ENCODE results near the gene PSG2.
"Not testable (repeated sequence)": the region's sequence is repeated elsewhere in the genome, so short reads cannot be mapped to it uniquely, and the experiment has no call there.

The PSG2 gene

DNA sequence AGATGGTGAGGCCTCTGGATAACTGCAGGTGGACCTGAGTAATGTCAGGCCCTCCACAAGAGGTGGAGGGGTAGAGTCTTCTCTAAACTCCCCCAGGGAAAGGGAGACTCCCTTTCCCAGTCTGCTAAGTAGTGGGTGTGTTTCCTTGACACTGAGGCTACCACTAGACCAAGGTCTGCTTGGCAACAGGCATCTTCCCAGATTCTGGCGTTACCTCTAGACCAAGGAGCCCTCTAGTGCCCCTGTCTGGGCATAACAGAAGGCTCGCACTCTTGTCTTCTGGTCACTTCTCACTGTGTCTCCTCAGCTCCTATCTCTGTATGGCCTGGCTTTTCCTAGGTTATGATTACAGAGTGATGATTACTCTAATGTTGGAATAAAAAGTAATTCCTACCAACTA is 50.9 kb downstream of the PSG2 start:
- H3K9me3 ChIP-seq (ENCODE audit: severe bottlenecking); H3K36me3 ChIP-seq; DNase-seq; H3K27ac ChIP-seq; H3K4me3 ChIP-seq (ENCODE audit: low read depth, low read length); H3K27me3 ChIP-seq (ENCODE audit: insufficient read depth, low read depth, severe bottlenecking): not testable (repeated sequence)
- TF ChIP-seq, protein P1, sequence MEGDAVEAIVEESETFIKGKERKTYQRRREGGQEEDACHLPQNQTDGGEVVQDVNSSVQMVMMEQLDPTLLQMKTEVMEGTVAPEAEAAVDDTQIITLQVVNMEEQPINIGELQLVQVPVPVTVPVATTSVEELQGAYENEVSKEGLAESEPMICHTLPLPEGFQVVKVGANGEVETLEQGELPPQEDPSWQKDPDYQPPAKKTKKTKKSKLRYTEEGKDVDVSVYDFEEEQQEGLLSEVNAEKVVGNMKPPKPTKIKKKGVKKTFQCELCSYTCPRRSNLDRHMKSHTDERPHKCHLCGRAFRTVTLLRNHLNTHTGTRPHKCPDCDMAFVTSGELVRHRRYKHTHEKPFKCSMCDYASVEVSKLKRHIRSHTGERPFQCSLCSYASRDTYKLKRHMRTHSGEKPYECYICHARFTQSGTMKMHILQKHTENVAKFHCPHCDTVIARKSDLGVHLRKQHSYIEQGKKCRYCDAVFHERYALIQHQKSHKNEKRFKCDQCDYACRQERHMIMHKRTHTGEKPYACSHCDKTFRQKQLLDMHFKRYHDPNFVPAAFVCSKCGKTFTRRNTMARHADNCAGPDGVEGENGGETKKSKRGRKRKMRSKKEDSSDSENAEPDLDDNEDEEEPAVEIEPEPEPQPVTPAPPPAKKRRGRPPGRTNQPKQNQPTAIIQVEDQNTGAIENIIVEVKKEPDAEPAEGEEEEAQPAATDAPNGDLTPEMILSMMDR (IDR thresholded peaks at IDR 0.05; ENCODE audit: low read depth, low read length), result peak; percentile 37

DNA sequence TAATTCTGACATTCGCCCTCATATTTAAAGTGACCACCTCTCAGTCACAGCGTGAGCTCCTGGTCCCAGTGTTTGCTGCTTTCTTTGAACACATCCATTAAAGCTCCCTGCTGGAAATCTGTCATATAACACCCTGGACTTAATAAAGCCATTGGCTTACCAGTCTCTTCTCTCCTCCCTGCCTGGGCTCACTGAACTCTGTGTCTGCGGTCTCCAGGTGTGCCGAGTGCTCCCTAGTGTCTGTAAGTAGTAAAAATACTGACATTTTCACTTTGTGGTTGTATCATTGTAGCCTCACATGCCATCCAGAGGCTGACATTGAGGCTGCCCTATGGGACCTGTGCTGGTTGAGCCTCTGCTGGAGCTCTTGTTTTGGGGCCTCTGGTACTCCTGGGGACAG is 53.6 kb downstream of the PSG2 start:
- Histone ChIP-seq H3K27ac (no peak overlapping the region), H3K36me3 (no peaks in the 10 kb centered on the region), H3K4me3 (ENCODE audit: low read depth, low read length) (no peak overlapping the region), H3K9me3 (ENCODE audit: severe bottlenecking) (no peaks in the 10 kb centered on the region), H3K27me3 (ENCODE audit: insufficient read depth, low read depth, severe bottlenecking) (peaks cover 10% of the 10 kb centered on the region)
- DNase-seq, result no peak
- TF ChIP-seq, protein P1 (IDR thresholded peaks at IDR 0.05; ENCODE audit: low read depth, low read length), result no peak

DNA sequence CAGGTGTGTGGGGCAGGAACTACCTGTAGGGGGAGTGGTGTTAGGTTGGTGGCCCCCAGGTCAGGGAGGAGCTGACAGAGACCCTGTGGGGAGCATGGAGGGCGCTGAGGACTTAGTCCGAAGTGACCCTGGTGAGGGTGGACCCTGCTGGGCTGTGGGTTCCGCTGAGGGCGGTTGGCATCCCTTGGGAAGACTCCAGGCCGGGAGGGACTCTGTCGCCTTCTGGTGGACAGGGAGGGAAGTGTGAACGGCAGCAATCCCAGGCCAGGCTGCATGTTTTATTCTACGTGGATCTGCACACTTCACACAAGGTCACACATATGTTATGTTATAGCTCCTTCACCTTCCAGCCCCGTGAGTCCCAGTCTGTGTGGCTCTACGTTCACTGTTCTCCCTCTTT is 54.5 kb downstream of the PSG2 start:
- not testable (repeated sequence) for H3K27ac ChIP-seq; DNase-seq; H3K36me3 ChIP-seq; H3K4me3 ChIP-seq (ENCODE audit: low read depth, low read length); H3K27me3 ChIP-seq (ENCODE audit: insufficient read depth, low read depth, severe bottlenecking); H3K9me3 ChIP-seq (ENCODE audit: severe bottlenecking)
- TF ChIP-seq, protein P1 (IDR thresholded peaks at IDR 0.05; ENCODE audit: low read depth, low read length), result peak; percentile 46

DNA sequence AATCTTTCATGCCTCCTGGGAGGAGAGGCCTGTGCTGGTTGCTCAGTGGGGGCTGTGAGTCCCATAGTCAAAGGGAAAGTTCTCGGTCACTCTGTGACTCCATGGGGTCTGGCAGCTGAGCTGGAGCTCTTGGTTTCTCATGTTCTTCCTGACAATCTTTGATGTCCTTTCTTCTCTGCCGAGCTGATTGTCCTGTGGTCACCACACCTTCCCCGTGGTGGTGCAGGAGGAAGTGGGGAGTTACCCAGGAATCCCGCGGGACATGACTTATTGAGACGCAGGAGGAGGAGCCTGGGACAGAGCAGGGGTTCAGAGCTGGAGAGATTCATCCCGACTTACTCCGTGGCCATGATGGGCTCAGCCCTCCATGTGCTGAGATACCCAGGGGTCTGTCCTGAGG is 55.4 kb downstream of the PSG2 start:
- not testable (repeated sequence) for H3K9me3 ChIP-seq (ENCODE audit: severe bottlenecking); H3K27me3 ChIP-seq (ENCODE audit: insufficient read depth, low read depth, severe bottlenecking); H3K4me3 ChIP-seq (ENCODE audit: low read depth, low read length); DNase-seq; H3K36me3 ChIP-seq; H3K27ac ChIP-seq

DNA sequence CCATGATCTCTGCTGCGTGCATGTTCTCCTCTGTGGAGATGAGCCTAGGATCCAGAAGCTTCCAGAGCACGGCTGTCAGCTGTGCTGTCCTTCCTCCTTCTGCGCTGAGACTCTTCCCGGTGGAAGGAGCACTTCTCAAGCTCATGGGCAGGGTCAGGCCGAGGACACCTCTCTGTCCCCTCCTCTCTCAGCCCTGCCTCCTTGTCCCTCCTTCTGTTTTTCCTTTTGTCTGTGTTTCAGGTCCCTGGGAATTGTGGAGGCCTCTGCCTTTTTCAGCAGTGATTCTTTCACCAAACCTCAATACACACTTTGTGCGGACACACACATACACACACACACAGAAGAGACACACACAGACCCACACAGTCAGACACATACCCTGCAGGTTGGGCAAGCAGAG is 56.1 kb downstream of the PSG2 start, which contains the start of gene PSG11:
TSS of gene PSG11 (minus strand) at position 101 of the 400 bp plus-strand sequence. CDS start at position 4, 97 bp downstream.
- not testable (repeated sequence) for H3K4me3 ChIP-seq (ENCODE audit: low read depth, low read length); H3K27me3 ChIP-seq (ENCODE audit: insufficient read depth, low read depth, severe bottlenecking); H3K9me3 ChIP-seq (ENCODE audit: severe bottlenecking); DNase-seq; H3K27ac ChIP-seq; H3K36me3 ChIP-seq

DNA sequence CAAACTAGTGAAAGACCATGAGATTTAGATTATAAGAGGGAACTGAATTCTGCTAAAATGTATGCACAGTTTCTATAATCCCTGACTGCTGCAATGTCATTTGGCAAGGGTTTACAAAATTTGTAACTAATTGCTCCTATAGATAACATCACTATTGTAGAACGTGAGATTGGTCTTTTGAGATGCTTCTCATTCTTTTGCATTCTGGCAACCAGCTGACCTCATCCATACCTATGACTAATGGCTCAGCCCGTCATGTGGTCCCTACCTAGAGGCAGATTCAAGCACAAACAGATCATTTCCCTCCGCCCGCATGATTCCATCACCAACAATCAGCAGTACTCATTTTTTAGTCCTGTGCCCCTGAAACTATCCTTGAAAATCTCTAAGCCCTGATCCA is 60.4 kb downstream of the PSG2 start:
- not testable (repeated sequence) for DNase-seq; H3K4me3 ChIP-seq (ENCODE audit: low read depth, low read length); H3K36me3 ChIP-seq; H3K9me3 ChIP-seq (ENCODE audit: severe bottlenecking); H3K27ac ChIP-seq
- H3K27me3 ChIP-seq (ENCODE audit: insufficient read depth, low read depth, severe bottlenecking), result peaks cover 17% of the 10 kb centered on the region

DNA sequence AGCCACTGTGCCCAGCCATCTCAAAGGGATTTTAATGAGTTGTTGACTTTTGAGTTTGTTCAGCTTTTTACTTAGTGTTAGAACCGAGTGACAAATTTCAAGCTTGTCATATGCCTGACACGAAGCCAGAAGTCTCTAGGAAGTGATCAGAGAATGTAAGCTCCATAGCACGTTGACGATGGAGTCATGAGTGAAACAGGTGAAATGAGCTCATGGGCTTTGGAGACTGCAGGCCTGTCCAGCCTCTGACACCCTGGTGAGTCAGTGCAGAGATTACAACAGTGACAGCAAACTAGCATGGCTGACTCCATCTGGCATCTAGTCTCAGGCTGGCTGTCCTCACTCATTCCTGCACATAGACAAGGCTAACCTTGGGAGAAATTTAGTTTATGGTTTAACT is 60.9 kb downstream of the PSG2 start:
- not testable (repeated sequence) for H3K9me3 ChIP-seq (ENCODE audit: severe bottlenecking); H3K27ac ChIP-seq; H3K36me3 ChIP-seq; H3K4me3 ChIP-seq (ENCODE audit: low read depth, low read length); DNase-seq
- H3K27me3 ChIP-seq (ENCODE audit: insufficient read depth, low read depth, severe bottlenecking), result peaks cover 17% of the 10 kb centered on the region

DNA sequence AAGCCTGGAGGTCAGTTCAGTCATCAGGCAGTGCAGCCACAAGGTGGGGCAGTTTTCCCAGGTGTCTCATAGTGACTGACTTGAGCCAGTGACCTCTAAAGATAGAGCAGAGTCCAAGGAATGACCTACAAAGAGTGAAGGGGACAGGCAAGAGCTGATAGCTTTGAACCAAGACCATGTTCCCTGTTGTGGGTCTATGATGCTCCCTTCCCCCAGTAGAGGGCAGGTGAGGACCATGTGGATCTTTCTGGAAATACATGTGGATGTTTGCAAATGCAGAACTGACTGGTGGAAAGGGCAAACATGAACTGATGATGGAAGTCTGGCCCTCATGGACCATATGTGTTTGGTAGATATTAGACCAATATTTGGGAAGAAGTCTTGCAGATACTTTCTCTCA is 62.9 kb downstream of the PSG2 start:
- H3K9me3 ChIP-seq (ENCODE audit: severe bottlenecking); H3K36me3 ChIP-seq; DNase-seq; H3K27ac ChIP-seq; H3K4me3 ChIP-seq (ENCODE audit: low read depth, low read length): not testable (repeated sequence)
- peaks cover 20% of the 10 kb centered on the region for H3K27me3 ChIP-seq (ENCODE audit: insufficient read depth, low read depth, severe bottlenecking)
- TF ChIP-seq, protein P1 (IDR thresholded peaks at IDR 0.05; ENCODE audit: low read depth, low read length), result 0 out of 2 replicates have a peak, but pooled peaks have one; percentile 16
